ENCODE data around the gene CSE1L.
"Not testable (repeated sequence)": the region's sequence is repeated elsewhere in the genome, so short reads cannot be mapped to it uniquely, and the experiment has no call there.

CSE1L gene

DNA sequence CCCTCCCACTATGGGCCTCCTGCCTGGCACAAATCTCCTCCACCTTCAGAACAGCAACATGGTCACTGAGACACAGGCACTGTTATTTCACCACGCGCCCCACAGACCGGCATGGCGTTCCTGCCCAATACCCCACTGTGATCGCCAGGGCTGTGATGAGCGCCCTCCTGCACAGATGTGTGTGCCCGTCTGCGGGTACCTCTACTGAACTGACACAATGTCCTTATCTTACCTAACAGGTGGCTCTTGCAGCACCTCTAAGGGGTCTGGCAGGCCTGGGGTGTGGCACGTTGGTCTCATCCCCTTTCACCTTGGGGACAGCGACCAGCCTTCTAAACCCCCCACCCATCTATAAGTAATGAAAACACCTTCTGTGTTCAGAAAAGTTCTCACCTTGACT, 77.9 kb downstream of the CSE1L start:
- DNase-seq, result no peak

DNA sequence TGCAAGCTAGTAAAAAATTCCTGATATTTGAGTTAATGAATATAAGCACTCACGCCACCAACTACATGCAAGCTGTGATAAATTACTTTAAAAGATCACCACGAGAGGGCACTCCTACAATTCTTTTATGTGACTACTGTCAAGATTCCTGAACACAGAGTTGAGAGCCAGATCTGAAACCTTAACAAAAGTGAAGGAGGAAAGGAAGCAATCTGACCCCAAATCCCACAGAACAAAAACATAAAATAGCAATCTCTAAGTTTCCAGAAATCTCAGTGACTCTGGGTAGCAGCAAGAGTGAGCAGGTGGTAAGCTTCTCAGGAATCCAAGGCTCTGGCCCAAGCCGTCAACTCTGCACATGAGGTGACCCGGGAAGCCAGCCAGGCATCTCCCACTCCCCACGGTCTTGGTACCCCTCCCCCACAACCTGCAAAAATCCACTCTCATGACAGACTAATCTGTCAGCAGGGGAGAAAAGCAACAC, 86.9 kb downstream of the CSE1L start:
- DNase-seq, result no peak

DNA sequence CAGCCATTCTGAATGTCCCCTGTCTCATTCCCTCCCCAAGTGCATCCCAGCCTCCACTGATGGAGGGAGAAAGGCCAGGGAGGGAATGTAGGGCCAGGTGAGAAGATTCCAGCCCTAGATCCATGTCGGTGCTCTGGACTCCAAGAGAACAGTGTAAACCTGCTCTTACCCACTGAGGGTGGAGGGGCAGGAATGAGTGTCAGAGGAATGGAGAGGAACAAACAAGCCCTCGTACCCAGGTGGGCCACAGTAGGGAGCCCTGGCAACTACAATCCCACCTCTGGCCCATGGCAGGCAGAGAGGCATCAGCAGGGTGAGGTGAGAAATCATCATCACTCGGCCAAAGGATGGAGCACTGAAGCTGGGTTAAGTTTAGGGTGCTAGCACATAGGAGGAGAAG, 87.5 kb downstream of the CSE1L start:
- DNase-seq, result no peak

DNA sequence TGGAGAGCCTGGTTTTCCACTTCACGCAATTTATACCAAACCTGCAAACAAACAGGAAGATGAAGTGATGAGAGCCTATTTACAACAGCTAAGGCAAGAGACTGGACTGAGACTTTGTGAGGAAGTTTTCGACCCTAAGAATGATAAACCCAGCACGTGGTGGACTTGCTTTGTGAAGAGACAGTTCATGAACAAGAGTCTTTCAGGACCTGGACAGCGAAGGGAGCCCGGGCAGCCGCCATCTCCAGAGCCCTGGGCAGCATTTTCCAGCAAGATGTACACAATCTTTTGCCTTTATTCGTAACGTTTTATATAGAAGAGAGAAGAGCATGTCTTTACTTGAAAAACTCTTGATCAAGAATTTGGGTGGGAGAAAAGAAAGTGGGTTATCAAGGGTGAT, 88.7 kb downstream of the CSE1L start:
- DNase-seq, result not testable (repeated sequence)

GRCh38 chr20:49136817-49137571, 90.9 kb downstream of the CSE1L start:
- no peak for DNase-seq

DNA sequence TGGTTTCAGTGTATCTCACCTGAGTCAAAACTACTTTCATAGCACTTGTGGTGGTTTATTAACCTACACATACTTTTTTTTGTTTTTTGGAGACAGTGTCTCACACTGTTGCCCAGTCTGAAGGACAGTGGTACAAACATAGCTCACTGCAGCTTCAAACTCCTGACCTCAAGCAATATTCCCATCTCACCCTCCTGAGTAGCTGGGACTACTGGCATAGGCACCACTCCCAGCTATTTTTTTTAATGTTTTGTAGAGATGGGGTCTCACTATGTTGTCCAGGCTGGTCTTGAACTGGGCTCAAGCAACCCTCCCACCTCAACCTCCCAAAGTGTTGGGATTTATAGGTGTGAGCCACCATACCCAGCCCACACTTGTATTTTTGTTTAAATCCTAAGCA, 92.3 kb downstream of the CSE1L start:
- DNase-seq, result no peak

GRCh38 chr20:49140411-49140810, 94.3 kb downstream of the CSE1L start:
- DNase-seq, result no peak

DNA sequence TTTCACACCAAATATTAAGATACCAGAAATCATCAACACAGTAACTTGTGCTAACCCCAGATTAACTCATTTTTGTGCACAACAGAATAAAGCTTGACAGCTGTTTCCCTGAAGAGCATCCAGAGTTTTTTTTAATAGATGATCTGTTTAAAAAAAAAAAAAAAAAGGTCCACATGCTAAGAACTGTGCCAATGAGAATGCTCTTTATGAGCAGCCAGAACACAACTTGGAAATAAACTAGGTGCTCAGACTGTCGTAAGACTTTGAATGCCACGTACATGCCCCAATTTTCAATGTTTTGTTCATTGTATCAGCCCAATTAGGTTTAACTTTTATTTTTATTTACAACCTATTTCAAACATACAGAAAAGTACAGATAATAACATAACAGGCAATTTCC, 94.7 kb downstream of the CSE1L start:
- no peak for DNase-seq
